Panc1 (cell line): ENCODE results near the gene IRF8. TPM values are rescaled to one million over a fixed set of nuclear protein-coding genes. Genes with fewer than 3 reads are reported as not detected.

Experiments used
- ATAC-seq: fragments of 200-7000 bp; cut with Tn5 transposase; 2 replicates; pipeline ENCODE4 v1.9.1; 2020; ENCODE audit warnings: mild to moderate bottlenecking, moderate library complexity
- BruUV-seq: library from RNA; stranded (reverse); fragments of 400-500 nt; replicated peaks from 2 replicates; lab custom pipeline; 2021; lab: Mats Ljungman, UMichigan
- CTCF ChIA-PET: fragments of 300-600 bp; sonication (Branson Sonifier 250); formaldehyde crosslinking; loops from one replicate; lab custom pipeline; 2022; ENCODE audit warnings: antibody characterized with exemption; lab: Charles Lee
- POLR2A ChIA-PET: fragments of 300-600 bp; sonication (Branson Sonifier 250); formaldehyde crosslinking; loops from one replicate; lab custom pipeline; 2022; ENCODE audit warnings: antibody characterized with exemption; lab: Charles Lee
- DNase-seq: peaks from one replicate; pipeline ENCODE4 v3.0.0-alpha.2; 2010; ENCODE audit warnings: low read depth, low spot score
- H3K27ac ChIP-seq: 2 replicates; pipeline ENCODE4 v1.5.1; 2011; ENCODE audit warnings: mild to moderate bottlenecking, low read length, inconsistent platforms
- H3K27me3 ChIP-seq: fragments of 200-500 bp; sonication (Bioruptor generic); 2 replicates; pipeline ENCODE4 v1.6.0; 2014; ENCODE audit warnings: low read length, inconsistent platforms; ENCODE audit not compliant: control insufficient read depth, insufficient read depth
- H3K36me3 ChIP-seq: fragments of 200-500 bp; sonication (Bioruptor generic); 2 replicates; pipeline ENCODE4 v1.5.1; 2014; ENCODE audit warnings: inconsistent platforms, mild to moderate bottlenecking, low read length, moderate library complexity; ENCODE audit not compliant: control insufficient read depth, insufficient read depth
- H3K4me1 ChIP-seq: 2 replicates; pipeline ENCODE4 v1.5.1; 2011; ENCODE audit warnings: inconsistent platforms, mild to moderate bottlenecking, low read length, moderate library complexity; ENCODE audit not compliant: control insufficient read depth, insufficient read depth
- H3K4me3 ChIP-seq, 2 experiments: 2 replicates each; pipeline ENCODE4 v1.5.1; 2011 to 2012; ENCODE audit warnings: low read depth in 2 of 2, low read length in 2 of 2, mild to moderate bottlenecking in 2 of 2, inconsistent platforms in 1 of 2, moderate library complexity in 1 of 2
- H3K9me3 ChIP-seq: fragments of 200-500 bp; sonication (Bioruptor generic); 2 replicates; pipeline ENCODE4 v1.5.1; 2014; ENCODE audit warnings: low read depth, mild to moderate bottlenecking, inconsistent platforms, low read length, moderate library complexity; ENCODE audit not compliant: control insufficient read depth, insufficient read depth
- CTCF ChIP-seq: fragments of 450-650 bp; IDR thresholded peaks from 2 replicates; pipeline ENCODE4 v1.5.1; 2017; ENCODE audit warnings: mild to moderate bottlenecking
- POLR2AphosphoS5 ChIP-seq: IDR thresholded peaks from 2 replicates; pipeline ENCODE4 v1.6.1; 2012; ENCODE audit warnings: mild to moderate bottlenecking, low read depth, low read length, moderate library complexity
- REST ChIP-seq, 2 experiments: IDR thresholded peaks; 2 replicates each; pipeline ENCODE4 v1.6.1; 2011 to 2012; ENCODE audit warnings: low read depth in 2 of 2, control low read depth in 1 of 2, low read length in 1 of 2, mild to moderate bottlenecking in 1 of 2, moderate library complexity in 1 of 2; ENCODE audit not compliant: insufficient read depth in 1 of 2
- SIN3A ChIP-seq: IDR thresholded peaks from 2 replicates; pipeline ENCODE4 v1.6.1; 2012; ENCODE audit warnings: low read depth, mild to moderate bottlenecking, low read length, moderate library complexity, borderline replicate concordance; ENCODE audit not compliant: insufficient read depth
- TCF7L2 ChIP-seq: IDR thresholded peaks from 2 replicates; pipeline ENCODE4 v1.6.1; 2011; ENCODE audit warnings: mild to moderate bottlenecking, low read depth, low read length, inconsistent platforms
- in situ Hi-C: cut with HindIII; loops from 2 replicates; pipeline ENCODE4 v1.10.0; 2016; ENCODE audit warnings: low sequenced_read_pairs, low pct_unique_long_range_greater_than_20kb
- intact Hi-C: fragments of 100-400 bp; cut with micrococcal nuclease; formaldehyde crosslinking; loops from one replicate; pipeline ENCODE4 v1.10.0; 2022; ENCODE audit not compliant: unreplicated experiment
- total RNA-seq: library from RNA; stranded (reverse); gene quantifications from one replicate; pipeline ENCODE4 v1.2.1, GENCODE V29; 2021; ENCODE audit not compliant: unreplicated experiment

Gene IRF8
- total RNA-seq, 1 experiment from 2014 or later, result 0.62 TPM

- Histone ChIP-seq H3K27me3 (peaks cover 6% of the 10 kb centered on the region), H3K36me3 (no peaks in the 10 kb centered on the region), H3K9me3 (no peaks in the 10 kb centered on the region), H3K4me1 (no peaks in the 10 kb centered on the region), H3K27ac (no peak overlapping the region), H3K4me3 (no peak overlapping the region)
- ATAC-seq (no peak), DNase-seq (no peak)
- intact Hi-C loops (no loop called here), in situ Hi-C loops (no loop called here)
- CTCF ChIA-PET, result no interaction called here
- POLR2A ChIA-PET, result no interaction called here
- no TSS peak for BruUV-seq
- TF ChIP-seq REST (IDR thresholded peaks at IDR 0.05; ENCODE audit: insufficient read depth in 1 of 2, low read depth in 2 of 2, low read length in 1 of 2) (no peak), TCF7L2 (no peak), CTCF (no peak), POLR2AphosphoS5 (no peak)
These were observed 18.8 kb upstream of the IRF8 start for GRCh38 chr16:85879975-85880831.

GRCh38 chr16:85880861-85881260 lies 18.1 kb upstream of the IRF8 start:
- intact Hi-C loops, result no loop called here
- H3K9me3 ChIP-seq, result no peaks in the 10 kb centered on the region
- no peaks in the 10 kb centered on the region for H3K4me1 ChIP-seq
- ATAC-seq (no peak), DNase-seq (no peak)
- H3K27me3 ChIP-seq, result peaks cover 6% of the 10 kb centered on the region
- in situ Hi-C loops, result no loop called here
- no TSS peak for BruUV-seq
- H3K4me3 ChIP-seq, result no peak overlapping the region
- H3K36me3 ChIP-seq, result no peaks in the 10 kb centered on the region
- ChIA-PET CTCF (no interaction called here), POLR2A (no interaction called here)
- no peak for TF ChIP-seq SIN3A
- no peak for TF ChIP-seq TCF7L2
- no peak for TF ChIP-seq REST (IDR thresholded peaks at IDR 0.05; ENCODE audit: insufficient read depth in 1 of 2, low read depth in 2 of 2, low read length in 1 of 2)
- no peak for TF ChIP-seq POLR2AphosphoS5
- TF ChIP-seq CTCF, result no peak
- no peak overlapping the region for H3K27ac ChIP-seq
